Ectodermal cell (in vitro differentiated cells): ENCODE data around the gene FBXW4.
"Not testable (repeated sequence)": the region's sequence is repeated elsewhere in the genome, so short reads cannot be mapped to it uniquely, and the experiment has no call there.

Experiments
- H3K27ac ChIP-seq: 2 replicates; pipeline ENCODE4 v1.7.0; 2013; ENCODE audit warnings: mild to moderate bottlenecking, low read depth, low read length; ENCODE audit not compliant: insufficient read depth, poor library complexity, severe bottlenecking
- H3K27me3 ChIP-seq: 2 replicates; pipeline ENCODE4 v1.7.0; 2013; ENCODE audit warnings: mild to moderate bottlenecking, low read length; ENCODE audit not compliant: insufficient read depth, control insufficient read depth, poor library complexity, severe bottlenecking
- H3K36me3 ChIP-seq: one replicate; pipeline ENCODE4 v1.7.0; 2013; ENCODE audit warnings: low read length; ENCODE audit not compliant: control insufficient read depth, insufficient read depth
- H3K4me1 ChIP-seq: one replicate; pipeline ENCODE4 v1.7.0; 2013; ENCODE audit warnings: low read length; ENCODE audit not compliant: control insufficient read depth, insufficient read depth
- H3K4me3 ChIP-seq: 2 replicates; pipeline ENCODE4 v1.7.0; 2013; ENCODE audit warnings: low read depth, low read length, control low read depth; ENCODE audit not compliant: insufficient read depth
- H3K9me3 ChIP-seq: 2 replicates; pipeline ENCODE4 v1.7.0; 2013; ENCODE audit warnings: mild to moderate bottlenecking, low read length, moderate library complexity; ENCODE audit not compliant: control insufficient read depth
- WGBS, 2 experiments: methylation state at CpG; one replicate each; pipeline ENCODE4 v1.1.7; 2013; ENCODE audit warnings: missing lambda C conversion rate in 2 of 2; 5-methylcytosine and 5-hydroxymethylcytosine counted together

FBXW4 gene

DNA sequence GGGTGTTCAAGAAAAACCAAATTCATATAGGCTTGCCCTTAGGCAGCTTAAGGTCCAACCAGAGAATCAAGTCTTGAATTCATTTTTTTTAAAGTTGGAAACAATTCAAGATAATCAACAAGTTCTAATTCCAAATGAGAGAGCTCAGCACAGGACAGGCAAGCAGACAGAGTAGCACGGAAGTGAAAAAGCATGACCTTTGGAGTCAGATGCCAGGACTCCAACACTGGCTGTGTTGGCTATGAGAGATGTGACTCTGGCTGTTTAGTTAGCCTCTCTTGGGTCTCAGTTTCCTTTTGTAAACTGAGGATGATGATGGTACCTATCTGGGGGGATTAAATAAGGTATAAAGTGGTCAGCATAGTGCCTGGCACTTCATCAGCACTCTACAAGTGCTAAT is 49.3 kb downstream of the FBXW4 start:
- Histone ChIP-seq H3K27me3 (no peaks in the 10 kb centered on the region), H3K27ac (no peak overlapping the region)

DNA sequence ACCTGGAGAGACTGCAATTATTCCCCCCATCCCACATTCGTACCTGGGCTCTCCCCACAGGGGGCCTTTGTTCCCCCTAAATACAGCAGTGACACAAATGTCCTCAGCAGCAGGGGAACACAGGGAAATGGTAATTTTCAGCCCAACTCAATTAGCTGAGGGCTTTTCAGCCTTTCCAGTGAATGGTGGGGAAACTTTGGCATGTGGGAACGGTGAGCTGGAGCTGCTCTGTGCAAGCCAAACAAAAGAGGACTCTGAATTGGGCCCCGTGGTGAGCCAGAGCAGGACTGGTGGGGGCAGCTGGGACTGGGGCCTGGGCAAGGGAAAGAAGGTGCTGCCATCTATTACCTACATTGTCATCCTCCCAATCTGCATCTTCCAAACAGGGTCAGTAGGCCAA is 51.0 kb downstream of the FBXW4 start:
- no peak overlapping the region for H3K27ac ChIP-seq
- peaks cover 34% of the 10 kb centered on the region for H3K4me1 ChIP-seq
- no peaks in the 10 kb centered on the region for H3K27me3 ChIP-seq
- no peaks in the 10 kb centered on the region for H3K9me3 ChIP-seq
- 1 to 3% methylated on average over 3 of the region's 3 CpGs for WGBS, 2 experiments
- H3K36me3 ChIP-seq = no peaks in the 10 kb centered on the region
- no peak overlapping the region for H3K4me3 ChIP-seq

More for the DNA sequence above, 49.3 kb downstream of the FBXW4 start:
- WGBS, 2 experiments = 89 to 98% methylated on average over 1 of the region's 1 CpG
- H3K4me1 ChIP-seq = peaks cover 41% of the 10 kb centered on the region
- no peaks in the 10 kb centered on the region for H3K36me3 ChIP-seq
- no peak overlapping the region for H3K4me3 ChIP-seq
- H3K9me3 ChIP-seq = no peaks in the 10 kb centered on the region

DNA sequence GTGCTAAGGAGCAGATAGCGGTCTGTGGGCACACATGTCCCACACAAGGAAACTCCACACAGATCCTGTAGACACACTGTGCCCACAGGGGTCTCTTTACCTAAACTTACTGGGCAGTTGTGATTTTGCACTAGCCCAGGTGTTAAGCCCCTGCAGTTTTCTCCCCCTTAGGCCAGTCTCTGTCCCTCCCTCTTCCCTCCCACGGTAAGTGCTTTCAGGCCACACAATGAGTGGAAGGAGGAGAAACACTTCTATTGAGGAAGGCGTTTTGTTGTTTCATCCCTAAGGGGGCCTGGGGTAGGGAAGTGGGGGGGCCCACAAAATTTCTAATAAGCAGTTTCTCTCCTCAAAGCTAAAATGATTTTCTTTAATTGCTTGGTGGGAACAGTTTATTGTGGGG is 51.4 kb downstream of the FBXW4 start:
- Histone ChIP-seq H3K4me3 (no peak overlapping the region), H3K27me3 (no peaks in the 10 kb centered on the region), H3K36me3 (no peaks in the 10 kb centered on the region), H3K9me3 (no peaks in the 10 kb centered on the region), H3K4me1 (peaks cover 34% of the 10 kb centered on the region), H3K27ac (no peak overlapping the region)
- WGBS, 2 experiments = 38 to 42% methylated on average over 2 of the region's 3 CpGs

DNA sequence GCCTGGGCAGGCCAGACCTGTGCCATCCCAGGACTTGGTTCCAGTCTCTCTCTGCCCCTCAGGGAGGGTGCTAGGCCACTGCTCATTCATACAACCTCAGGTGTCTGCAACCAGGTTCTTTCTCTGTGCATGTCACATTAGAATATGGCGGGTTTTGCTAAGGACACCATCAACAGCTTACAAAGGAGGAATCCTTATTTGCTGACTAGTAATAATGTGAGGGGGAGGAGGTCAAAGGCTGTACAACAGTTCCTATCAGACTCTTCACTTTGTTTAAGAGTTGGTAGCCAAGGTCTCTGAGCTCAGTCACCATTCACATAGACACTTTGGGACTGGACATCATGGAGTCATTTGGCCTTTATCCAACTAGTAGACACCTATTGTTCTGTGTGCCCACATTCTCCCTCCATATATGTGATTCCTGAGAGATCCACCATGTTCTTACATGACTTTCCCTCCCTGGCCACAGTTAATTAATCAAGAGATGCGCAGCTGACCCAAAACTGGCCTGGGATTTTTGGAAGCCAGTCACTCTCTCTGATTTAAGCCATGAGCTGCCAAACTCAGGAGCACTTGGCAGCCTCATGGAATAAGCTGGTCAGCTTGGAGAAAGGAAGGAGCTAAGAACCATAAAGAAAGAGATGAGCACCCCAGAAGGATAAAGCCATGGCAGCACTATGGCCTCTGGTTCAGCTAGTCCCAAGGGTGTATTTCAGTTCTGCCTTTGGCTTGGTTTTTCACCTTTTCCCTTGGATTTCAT is 55.6 kb downstream of the FBXW4 start:
- WGBS, 2 experiments = 96 to 97% methylated on average over 2 of the region's 2 CpGs
- H3K4me1 ChIP-seq = peaks cover 23% of the 10 kb centered on the region

DNA sequence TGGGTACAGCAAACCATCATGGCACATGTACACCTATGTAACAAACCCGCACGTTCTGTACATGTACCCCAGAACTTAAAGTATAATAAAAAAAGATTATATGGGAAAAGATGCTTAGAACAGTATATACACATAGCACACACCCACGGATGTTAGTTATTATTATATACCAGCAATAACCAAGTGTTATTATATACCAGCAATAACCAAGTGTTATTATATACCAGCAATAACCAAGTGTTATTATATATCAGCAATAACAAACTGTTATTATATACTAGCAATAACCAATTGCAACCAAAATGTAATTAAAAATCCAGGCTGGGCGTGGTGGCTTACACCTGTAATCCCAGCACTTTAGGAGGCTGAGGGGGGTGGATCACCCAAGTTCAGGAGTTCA is 61.5 kb downstream of the FBXW4 start:
- H3K4me1 ChIP-seq, H3K9me3 ChIP-seq, H3K27me3 ChIP-seq, H3K27ac ChIP-seq, H3K4me3 ChIP-seq, H3K36me3 ChIP-seq: not testable (repeated sequence)
- 100% methylated on average over 1 of the region's 4 CpGs for WGBS, 2 experiments

More for the DNA sequence above, 55.6 kb downstream of the FBXW4 start:
- H3K27ac ChIP-seq = no peak overlapping the region
- H3K9me3 ChIP-seq = no peaks in the 10 kb centered on the region
- H3K27me3 ChIP-seq = no peaks in the 10 kb centered on the region
- H3K36me3 ChIP-seq = no peaks in the 10 kb centered on the region
- H3K4me3 ChIP-seq = no peak overlapping the region

DNA sequence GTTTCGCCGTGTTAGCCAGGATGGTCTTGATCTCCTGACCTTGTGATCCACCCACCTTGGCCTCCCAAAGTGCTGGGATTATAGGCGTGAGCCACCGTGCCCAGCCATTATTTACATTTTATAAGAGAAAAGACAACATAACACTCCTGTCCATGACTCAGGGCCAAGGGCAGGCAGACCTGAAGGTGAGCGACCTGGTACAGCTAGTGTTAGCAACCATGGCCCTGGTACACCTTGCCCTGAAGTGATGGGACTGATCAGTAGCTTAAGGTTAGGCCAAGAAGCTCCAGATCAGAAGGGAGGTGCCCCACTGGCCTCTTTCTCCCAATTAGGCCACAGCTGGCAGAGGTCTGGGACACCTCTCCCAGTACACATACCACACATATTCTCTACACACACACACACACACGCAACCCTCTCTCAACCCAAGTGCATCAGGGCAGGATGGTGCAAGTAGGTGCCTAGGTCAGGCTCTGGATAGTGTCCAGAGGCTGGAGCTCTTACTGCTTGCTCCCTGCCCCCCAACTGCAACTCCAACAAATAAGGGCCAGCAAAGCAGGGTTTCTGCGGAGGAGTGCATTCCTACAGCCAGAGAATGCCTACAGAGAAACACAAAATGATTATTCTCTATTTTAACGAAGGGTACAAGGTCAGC is 63.0 kb downstream of the FBXW4 start:
- H3K27ac ChIP-seq = no peak overlapping the region
- H3K9me3 ChIP-seq = no peaks in the 10 kb centered on the region
- 94% methylated on average over 8 of the region's 8 CpGs for WGBS, 2 experiments
- H3K4me3 ChIP-seq = no peak overlapping the region
- H3K27me3 ChIP-seq = no peaks in the 10 kb centered on the region
- no peaks in the 10 kb centered on the region for H3K36me3 ChIP-seq
- peaks cover 8% of the 10 kb centered on the region for H3K4me1 ChIP-seq

DNA sequence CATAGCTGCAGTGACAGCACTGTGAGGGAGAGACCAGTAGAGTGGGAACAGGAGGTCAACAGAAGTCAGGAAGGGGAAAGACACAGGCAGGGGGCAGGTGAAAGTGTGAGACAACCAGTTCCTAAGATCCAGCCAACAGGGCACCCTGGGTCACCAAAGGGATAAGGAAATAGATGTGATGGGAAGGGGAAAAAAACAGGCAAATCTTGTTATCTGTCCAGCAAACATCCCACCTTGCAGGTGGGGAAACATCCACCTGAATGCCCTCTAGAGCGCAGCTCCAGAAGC is 64.4 kb downstream of the FBXW4 start:
- 95 to 98% methylated on average over 1 of the region's 1 CpG for WGBS, 2 experiments
- H3K36me3 ChIP-seq = no peaks in the 10 kb centered on the region
- no peak overlapping the region for H3K4me3 ChIP-seq
- peaks cover 8% of the 10 kb centered on the region for H3K4me1 ChIP-seq
- H3K27ac ChIP-seq = no peak overlapping the region
- no peaks in the 10 kb centered on the region for H3K9me3 ChIP-seq
- no peaks in the 10 kb centered on the region for H3K27me3 ChIP-seq

DNA sequence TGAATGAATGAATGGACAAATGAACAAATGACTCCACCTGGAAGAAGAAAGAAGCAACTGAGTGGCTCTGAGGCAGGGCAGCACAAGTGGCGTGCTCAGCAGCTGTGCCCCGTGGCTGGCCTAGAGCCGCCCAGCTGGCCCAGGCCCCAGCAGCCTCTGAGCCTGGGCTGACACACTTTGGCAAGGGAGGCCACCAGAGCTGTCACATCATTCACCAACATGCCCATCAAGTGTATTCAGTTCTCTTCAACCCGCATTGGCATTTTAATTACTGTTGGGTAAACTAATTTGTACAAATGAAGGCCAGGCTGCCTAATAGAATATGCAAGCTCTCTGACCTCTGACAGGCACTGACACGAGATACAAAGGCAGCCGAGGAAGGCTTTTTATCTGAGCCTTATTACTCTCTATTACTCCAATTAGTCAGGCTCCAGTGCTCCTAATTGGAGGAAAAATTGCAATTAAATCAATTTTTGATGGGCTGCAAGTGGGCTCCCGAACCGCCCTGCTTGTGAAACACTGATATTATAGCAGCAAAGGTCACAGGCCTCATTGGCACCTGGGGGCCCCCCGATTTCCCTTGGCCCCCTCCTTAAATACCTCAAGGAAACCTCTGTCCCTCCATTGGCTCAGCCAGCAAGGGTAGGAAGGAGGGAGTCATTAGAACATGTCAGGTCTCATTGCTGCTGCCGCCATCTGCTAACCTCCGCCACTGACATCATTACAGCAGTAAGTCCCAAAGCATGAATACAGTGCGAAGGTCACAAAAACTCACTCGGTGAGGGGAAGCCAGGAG is 64.9 kb downstream of the FBXW4 start:
- Histone ChIP-seq H3K27me3 (no peaks in the 10 kb centered on the region), H3K27ac (no peak overlapping the region), H3K36me3 (no peaks in the 10 kb centered on the region), H3K4me3 (no peak overlapping the region), H3K9me3 (no peaks in the 10 kb centered on the region), H3K4me1 (peaks cover 8% of the 10 kb centered on the region)
- WGBS, 2 experiments = 87 to 89% methylated on average over 13 of the region's 13 CpGs

DNA sequence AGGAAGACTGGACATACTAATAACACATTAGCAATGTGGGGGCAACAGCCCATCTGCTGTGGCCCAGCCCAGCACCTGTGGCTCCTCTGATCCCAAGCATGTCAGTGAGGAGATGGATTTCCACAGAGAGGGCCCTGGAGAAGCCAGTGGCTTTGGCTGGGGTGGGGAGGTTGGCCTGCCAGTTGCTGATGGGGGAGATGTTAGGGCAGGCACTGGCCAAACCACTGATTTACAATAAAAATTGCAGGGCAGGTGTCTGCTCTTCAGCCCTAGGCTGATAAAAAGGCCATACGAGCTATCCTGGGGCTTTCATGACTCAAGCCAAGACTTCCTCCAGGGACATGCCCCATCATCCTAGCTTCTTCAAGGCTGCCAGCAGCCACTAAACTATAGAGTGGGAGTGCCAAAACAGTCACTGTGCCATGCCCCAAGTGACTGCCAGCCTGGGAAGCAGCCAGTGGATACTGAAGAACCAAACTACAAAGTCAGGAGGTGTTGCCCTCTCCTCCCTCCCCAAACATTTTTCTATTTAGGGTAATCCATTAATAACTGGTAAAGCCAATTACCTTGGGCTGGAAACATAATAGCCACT is 69.1 kb downstream of the FBXW4 start:
- Histone ChIP-seq H3K4me3 (no peak overlapping the region), H3K9me3 (no peaks in the 10 kb centered on the region), H3K27ac (no peak overlapping the region), H3K4me1 (peaks cover 14% of the 10 kb centered on the region), H3K27me3 (no peaks in the 10 kb centered on the region), H3K36me3 (no peaks in the 10 kb centered on the region)
- 86 to 94% methylated on average over 1 of the region's 1 CpG for WGBS, 2 experiments

DNA sequence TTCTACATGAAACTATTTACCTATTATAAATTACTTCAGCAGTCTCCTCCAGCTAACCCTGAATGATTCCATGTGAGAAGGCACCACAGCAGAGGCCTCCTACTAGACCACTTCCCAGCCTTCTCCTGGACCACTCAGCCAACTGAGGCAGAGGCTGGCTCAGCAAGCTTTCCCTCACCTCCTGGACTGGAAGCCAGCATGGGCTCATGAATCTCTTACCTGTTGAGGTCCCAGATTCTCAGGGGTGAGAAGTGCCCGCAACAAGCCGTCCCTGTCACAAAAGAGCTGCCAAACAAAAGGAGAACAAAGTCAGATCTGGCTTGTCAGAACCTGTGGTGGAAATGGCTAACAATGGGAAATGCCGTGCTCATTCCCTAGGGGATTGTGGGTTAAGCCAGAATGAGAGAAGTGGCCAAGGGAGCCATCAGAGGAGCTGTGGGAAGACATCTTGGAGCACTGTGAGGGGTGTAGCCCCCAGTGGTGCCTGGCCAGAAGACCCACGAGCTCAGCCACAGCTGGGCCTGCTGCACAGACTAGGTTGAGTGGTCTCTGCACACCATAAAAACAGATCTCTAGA is 70.4 kb downstream of the FBXW4 start:
- Histone ChIP-seq H3K27ac (no peak overlapping the region), H3K9me3 (no peaks in the 10 kb centered on the region), H3K4me3 (no peak overlapping the region), H3K27me3 (no peaks in the 10 kb centered on the region), H3K4me1 (peaks cover 9% of the 10 kb centered on the region), H3K36me3 (no peaks in the 10 kb centered on the region)
- 85 to 86% methylated on average over 4 of the region's 4 CpGs for WGBS, 2 experiments
